CD4-positive, alpha-beta T cell treated with Interleukin-2 at 100 ng/mL for 4 hours (primary cell): ENCODE measurements around the gene CHDH.

Source experiments
- DNase-seq: peaks from one replicate; pipeline ENCODE4 v3.0.0-alpha.2; 2020; ENCODE audit warnings: low spot score

Gene CHDH

GRCh38 chr3:53823956-53824657, 22.1 kb downstream of the CHDH start:
- no peak for DNase-seq

- DNase-seq, result no peak
Measured at GRCh38 chr3:53823026-53823955, 22.9 kb downstream of the CHDH start.

- no peak for DNase-seq
Measured at GRCh38 chr3:53822331-53822741, 23.9 kb downstream of the CHDH start.

- no peak for DNase-seq
Measured at GRCh38 chr3:53821631-53822121, 24.5 kb downstream of the CHDH start.

GRCh38 chr3:53820756-53821580, 25.3 kb downstream of the CHDH start:
- DNase-seq, result no peak

- no peak for DNase-seq
Measured at GRCh38 chr3:53820084-53820483, 26.1 kb downstream of the CHDH start.

GRCh38 chr3:53819163-53819868, 26.9 kb downstream of the CHDH start:
- DNase-seq, result no peak

GRCh38 chr3:53818221-53819162, 27.7 kb downstream of the CHDH start:
- no peak for DNase-seq

- DNase-seq, result no peak
Measured at GRCh38 chr3:53817809-53818208, 28.4 kb downstream of the CHDH start.

GRCh38 chr3:53817211-53817610, 29.0 kb downstream of the CHDH start:
- no peak for DNase-seq

GRCh38 chr3:53816425-53816824, 29.8 kb downstream of the CHDH start:
- no peak for DNase-seq

GRCh38 chr3:53815651-53816050, 30.6 kb downstream of the CHDH start:
- no peak for DNase-seq

- DNase-seq, result no peak
Measured at GRCh38 chr3:53815067-53815466, 31.2 kb downstream of the CHDH start.

- no peak for DNase-seq
Measured at GRCh38 chr3:53813876-53814275, 32.3 kb downstream of the CHDH start.

GRCh38 chr3:53813229-53813628, 33.0 kb downstream of the CHDH start:
- no peak for DNase-seq

GRCh38 chr3:53812434-53812833, 33.8 kb downstream of the CHDH start:
- no peak for DNase-seq

- DNase-seq, result no peak
Measured at GRCh38 chr3:53811143-53811927, 34.9 kb downstream of the CHDH start.

GRCh38 chr3:53809764-53810400, 36.3 kb downstream of the CHDH start:
- DNase-seq, result no peak

GRCh38 chr3:53809267-53809666, 37.0 kb downstream of the CHDH start:
- no peak for DNase-seq
